Effector CD8-positive, alpha-beta T cell (primary cell): ENCODE measurements around the gene METTL15.
"Not testable (repeated sequence)": the region's sequence is repeated elsewhere in the genome, so short reads cannot be mapped to it uniquely, and the experiment has no call there.

Experiments used
- DNase-seq: peaks from one replicate; lab custom pipeline; 2025; lab: John Stamatoyannopoulos, UW

Gene METTL15

DNA sequence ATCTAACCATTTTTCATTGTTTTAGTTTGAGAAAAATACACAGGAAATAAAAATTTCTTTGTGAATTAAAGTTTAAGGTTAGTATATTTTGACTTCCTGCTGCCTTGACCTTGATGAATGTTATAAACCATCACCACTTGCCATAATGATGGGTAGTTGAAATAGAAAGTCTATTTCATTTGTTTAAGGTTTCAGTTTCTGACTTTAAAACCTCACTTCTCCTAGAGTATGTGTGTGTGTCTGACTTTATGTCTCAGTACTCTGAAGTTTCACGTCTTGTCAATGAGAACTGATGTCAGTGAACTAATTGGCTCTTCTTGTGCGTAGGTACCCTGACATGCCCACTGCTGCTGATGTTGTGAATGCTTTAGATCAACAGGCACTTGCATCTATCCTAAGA, 188.2 kb downstream of the METTL15 start:
- no peak for DNase-seq

DNA sequence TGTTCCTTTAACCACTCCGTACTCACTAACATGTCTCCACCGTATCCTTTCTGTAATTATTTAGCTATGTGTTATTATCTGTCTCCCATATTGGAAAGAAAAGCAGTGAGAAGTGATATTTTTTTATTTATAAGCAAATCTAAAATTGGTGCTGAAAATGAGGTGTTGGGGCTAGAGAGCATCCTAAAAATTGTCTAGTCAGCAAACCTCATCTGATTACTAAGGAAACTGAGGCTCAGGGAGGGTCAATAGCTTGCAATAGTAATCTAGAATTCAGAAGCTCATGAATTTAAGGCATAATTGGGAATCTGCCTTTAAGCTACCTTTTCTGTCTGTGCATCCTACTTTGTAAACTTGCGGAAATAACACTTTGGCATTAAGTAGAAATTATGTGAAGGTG, 190.0 kb downstream of the METTL15 start:
- no peak for DNase-seq

DNA sequence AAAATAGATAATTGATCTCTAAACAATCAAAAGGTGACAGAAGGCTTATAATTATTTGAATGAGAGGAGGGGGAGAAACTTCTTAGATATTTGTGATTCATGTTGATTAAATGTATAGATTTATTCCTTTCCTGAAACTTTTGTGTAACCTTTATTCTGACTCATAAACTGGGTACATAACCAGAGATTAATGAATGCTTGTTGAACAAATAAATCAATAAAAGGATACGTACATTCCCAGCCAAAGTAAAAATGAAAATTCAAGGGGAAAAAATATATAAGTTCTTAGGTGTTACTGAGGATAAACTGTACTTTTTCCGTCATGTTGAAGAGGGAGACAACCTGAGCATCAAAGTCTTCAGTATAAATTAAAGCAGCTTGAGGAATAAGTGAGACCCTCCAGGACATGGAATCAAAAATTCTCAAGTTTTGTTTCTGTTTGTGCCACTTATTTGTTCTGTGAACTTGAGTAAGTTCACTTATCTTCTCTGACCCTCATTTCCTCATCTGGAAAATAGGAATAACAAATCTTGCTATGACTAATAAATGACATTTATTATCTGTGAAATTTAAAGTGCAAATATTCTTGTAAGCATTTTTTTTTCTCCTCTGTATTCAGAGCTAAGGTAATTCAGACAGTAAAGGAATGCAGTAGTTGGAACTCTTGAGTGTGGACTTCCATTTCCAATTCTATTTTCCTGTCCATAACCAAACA, 195.4 kb downstream of the METTL15 start:
- no peak for DNase-seq

DNA sequence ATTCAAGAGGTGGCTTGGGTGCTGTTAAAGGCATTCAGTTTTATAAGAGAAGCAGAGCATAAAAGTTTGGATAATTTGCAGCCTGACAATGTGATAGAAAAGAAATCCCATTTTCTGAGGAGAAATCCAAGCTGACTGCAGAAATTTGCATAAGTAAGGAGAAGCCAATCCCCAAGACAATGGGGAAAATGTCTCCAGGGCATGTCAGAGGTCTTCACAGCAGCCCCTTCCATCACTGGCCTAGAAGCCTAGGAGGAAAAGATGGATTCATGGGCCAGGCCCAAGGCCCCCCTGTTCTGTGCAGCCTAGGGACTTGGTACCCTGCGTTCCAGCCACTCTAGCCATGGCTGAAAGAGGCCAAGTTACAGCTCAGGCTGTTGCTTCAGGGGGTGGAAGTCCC, 207.3 kb downstream of the METTL15 start:
- no peak for DNase-seq

DNA sequence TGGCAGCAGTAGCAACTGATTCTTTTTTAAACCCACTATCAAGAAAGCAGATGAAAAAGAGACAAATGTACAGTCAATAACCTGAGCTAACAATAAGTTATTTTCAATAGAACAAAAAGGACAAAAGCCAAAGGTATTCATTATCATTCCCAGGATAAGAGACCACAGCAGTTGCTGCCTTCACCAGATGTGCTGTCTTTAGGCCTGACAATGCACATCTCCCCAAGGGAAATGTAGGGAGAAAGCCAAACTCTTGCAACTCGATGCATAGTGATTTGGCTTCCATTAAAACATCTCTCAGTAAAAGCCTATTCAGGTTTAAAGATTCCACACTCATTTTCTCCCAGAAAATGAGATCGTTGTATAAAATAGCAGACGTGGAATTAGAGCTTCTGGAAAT, 210.7 kb downstream of the METTL15 start:
- DNase-seq = no peak

DNA sequence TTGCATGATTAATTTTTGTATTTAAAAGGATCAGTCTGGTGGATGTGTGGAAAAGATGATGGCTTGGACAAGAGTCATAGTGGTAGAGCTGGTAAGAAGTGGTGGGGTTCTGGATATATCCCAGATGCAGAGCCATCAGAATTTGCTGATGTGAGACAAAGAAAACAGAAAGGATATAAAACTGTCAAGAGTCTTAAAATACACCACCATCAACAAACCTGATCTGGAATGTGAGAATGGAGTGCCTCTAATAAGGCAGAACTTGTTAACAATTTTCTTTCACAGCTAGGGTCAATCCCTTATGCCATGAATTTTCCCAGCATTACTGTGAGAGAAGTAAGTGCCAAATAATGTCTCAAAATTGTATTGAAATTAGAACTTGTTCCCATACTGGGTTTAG, 215.4 kb downstream of the METTL15 start:
- no peak for DNase-seq

DNA sequence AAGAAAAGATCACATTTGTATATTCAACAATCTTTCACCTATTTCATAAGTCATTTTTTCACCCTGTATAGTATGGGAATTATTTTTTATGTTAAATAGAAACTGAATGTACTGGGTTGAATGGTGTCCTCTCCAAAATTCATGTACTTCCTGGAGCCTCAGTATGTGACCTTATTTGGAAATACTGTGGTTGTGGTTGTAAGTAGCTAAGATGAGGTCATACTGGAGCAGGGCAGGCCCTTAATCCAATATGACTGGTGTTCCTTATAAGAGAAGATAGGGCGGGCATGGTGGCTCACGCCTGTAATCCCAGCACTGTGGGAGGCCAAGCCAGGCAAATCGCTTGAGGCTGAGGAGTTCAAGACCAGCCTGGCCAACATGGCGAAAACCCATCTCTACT, 224.2 kb downstream of the METTL15 start:
- DNase-seq = not testable (repeated sequence)

DNA sequence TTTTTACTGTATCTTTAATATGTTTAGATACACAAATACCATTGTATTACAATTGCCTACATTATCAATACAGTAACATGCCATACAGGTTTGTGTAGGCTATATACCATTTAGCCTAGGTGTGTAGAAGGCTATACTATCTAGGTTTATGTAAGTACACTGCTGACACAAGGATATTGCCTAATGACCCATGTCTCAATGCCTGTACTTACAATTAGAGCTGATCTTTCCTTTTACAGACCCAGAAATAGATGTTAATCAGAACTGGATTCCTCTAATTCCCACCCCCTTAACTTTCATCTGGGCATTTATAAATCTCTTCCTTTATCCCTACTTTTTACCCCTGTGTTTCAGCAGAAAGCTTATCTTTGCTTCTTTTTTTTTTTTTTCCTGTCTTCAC, 229.5 kb downstream of the METTL15 start:
- no peak for DNase-seq

DNA sequence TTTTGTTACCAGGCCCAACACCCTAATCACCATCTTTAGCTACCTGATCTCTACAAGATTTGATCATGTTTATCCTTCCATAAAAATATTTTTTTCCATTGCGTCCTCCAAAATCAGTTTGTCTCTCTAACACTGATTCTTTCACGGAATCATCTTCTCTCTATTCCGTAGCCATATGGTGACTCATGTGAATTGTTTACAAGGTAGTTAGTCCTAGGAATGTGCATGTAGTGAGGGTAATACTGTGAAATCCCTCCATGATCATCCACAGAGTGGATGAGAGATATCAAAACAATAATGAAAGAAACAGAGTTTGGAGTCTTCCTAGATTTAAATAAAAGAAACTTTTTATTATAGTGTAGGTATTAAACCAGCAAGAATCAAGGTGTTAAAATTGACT, 230.2 kb downstream of the METTL15 start:
- DNase-seq = no peak

DNA sequence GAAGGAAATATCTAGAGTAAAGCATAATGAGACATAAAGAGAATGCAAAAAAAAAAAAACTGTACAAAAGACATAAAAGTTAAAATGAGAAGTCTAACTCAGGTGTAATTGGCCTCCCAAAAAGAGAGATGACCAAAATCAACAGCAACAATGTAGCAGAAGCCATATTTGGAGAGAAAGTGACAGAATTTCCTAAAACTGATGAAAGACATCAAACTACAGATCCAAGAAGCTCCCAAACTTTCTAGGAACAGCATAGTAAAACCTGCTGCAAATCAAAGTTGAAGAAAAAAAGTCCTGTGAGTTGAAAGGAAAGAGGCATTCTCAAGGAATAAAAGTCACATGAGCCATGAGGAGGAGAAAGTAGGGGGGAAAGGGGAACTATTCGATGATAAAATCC, 231.3 kb downstream of the METTL15 start:
- no peak for DNase-seq

DNA sequence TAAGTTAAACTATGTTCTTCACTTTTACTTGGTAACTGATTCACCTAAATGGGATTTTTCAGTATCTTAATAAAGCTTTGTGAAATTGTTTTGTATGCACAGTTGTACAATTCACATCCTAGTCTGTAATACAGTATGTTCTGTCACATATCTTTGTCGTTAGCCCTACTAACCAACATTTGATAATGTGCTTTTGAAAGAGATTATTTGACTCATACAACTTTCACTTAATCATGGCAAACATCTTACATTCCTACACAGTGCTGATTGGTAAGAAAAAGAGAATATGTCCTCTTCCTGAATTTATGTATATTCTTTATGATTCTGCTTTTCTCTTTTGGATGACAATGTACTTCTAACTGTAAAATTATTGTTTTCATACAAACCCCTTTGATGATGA, 234.5 kb downstream of the METTL15 start:
- DNase-seq = no peak

DNA sequence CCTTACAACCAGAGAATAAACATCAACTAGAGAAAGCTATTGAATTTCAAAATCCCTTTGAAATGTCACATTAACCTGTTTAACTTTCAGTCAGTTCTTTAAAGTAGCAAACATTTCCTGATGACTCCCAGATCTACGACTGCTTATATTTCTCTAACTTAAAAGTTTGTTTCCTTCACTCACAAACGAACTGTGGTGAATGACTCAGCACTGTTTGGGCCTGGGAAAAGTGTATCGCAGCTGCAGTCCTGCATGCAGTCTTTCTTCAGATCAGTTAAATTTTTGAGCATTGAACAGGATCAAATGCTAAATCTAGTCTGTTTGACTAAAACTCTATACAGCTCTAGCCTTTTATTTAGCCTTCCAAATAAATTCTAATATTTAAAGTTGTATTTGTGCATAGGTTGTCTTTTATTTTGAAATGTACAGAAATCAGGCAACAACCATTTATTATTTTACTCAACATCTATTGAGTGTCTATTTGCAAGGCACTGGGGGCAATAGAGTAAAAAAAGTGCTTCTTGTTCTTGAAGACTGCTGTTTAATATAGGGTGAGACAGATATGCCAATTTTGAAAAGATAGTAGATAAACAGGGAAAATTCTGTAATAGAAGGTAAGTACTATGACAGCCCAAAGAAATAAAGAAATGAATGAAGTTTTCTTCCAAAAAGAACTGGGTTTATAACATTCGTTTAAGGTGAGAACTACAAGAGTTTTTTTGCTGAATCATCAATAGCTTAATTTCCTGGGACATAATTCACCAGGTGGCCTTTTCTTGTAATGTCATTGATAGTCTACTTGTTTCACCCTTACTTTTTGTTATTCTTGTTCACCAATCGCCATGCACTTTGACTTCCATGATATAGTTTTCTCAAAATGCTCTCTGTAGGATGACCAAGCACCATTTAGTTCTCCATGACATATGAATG, 235.4 kb downstream of the METTL15 start:
- DNase-seq = no peak

DNA sequence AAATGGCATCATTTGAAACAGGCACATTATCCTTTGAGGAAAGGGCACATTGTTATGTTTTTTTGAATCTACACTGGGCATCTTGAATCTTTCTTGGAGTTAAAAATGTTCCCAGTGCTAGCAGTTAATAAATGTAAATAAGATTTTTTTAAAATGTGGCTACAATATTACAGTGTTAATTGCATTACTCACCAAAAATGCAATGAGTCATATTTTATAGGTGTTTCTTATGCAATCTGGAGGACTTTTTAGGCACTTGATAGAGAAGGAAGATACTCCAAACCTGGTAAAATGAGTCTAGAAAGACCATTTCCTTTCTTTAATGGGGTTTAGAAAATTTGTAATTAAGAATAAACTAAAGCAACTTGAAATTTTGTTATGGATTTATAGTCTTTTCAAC, 238.0 kb downstream of the METTL15 start:
- no peak for DNase-seq

DNA sequence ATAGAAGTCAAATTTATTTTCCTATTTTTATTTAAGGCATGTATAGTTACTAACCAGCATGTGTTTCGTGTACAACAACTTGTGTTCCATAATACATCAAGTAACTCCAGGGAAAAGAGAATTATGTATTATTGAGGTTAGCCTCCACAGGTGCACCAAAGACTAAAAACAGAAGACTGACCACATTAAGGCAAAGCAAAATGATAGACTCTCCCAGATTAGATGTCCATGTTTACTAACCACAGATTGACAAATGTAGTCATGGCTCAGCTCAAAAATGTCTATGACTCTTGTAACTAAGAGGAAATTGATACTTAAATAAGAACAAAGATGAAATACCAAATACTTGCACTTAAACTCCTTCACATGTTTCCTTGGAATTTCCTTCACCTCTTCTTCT, 238.5 kb downstream of the METTL15 start:
- DNase-seq = no peak

DNA sequence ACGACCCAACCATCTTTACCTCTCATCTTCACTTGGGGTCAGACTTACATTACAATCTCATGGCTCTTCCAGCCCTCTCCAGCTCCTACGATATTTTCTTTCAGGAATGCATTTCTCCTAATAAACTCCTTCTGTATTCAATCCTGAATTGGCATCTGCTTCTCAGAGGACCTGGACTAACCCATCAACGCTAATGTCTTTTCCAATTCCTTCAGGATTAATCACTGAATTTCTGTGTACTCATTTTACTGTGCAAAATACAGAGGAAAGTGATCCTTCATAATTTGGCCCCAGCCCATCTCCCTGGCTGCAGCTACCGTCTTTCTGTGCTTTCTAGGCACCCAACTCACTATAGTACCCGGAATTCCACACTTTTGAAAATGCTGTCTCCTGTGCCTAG, 239.2 kb downstream of the METTL15 start:
- no peak for DNase-seq

DNA sequence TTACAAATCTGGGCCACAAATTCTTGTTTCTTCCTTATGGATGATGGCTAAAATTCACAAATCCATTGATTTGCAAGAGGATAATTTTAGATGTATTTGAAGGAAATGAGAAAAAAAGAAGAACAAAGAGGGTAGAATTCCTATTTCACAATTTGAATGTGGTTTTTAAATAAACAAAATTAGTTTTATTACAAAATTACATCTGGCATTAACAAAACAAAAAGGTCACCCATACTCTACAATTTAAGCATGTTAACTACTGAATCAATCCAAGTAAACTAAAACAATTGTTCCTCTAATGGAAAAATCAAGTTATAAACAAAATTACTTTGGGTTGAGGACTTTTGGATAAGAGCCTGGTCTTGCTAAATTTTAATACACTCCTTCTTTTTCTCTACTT, 242.0 kb downstream of the METTL15 start:
- no peak for DNase-seq

DNA sequence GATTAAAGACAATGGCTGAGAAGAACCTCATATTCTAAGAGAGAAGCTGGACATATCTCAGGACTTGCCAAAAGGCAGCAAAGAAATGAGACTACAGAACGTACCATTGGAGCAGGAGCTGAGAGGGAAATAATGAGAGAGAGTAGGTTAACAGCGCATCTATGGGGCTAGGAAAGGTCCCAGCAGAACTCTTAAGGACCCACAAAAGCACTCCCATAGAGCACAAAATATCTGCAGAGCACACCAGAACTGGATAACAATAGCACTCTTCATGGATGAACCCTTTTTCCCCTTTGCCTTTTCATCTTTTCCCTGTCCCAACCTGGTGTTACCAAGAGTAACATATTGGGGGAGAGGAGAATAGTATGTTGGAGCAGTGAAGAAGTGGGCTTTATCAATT, 245.8 kb downstream of the METTL15 start:
- no peak for DNase-seq

DNA sequence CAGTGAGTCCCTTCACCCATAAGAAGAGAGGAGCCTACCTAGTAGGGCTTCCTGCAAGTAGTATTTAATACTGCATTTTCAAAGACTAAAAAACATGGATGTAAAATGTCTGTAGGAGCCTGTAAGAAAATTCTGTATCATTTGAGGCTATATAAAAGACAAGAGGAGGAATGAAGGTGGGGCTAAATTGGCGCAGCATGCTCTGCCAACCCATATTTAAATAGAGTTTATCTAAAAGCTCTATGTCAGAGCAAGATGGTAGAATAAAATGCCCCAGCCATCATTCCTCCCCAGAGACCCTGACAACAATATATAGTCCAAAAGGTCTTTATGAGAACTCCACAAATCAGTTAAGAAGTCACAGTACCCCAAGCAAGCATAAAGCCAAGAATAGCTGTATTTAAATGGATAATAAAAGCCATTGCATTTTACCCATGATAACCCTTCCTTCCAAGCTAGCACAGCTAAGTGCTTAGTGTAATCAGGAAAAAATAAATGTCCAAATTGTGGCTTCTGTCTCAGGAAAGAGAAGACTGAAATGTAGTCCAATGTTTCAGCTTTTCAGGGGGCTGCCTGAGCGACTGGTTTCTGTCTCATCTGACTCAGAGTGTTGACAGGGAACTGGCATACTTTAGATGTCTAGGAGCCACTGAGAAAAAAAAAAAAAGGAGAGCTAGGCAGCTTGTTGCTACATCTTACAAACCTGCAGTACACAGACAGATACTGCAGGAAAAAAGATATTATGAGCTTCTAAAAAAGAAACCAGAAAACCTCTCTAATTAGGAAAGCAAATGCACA, 258.6 kb downstream of the METTL15 start:
- DNase-seq = no peak

DNA sequence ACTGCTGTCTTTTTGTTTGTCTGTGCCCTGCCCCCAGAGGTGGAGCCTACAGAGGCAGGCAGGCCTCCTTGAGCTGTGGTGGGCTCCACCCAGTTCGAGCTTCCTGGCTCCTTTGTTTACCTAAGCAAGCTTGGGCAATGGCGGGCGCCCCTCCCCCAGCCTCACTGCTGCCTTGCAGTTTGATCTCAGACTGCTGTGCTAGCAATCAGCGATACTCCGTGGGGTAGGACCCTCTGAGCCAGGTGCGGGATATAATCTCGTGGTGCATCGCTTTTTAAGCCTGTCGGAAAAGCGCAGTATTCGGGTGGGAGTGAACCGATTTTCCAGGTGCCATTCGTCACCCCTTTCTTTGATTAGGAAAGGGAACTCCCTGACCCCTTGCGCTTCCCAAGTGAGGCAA, 269.9 kb downstream of the METTL15 start:
- not testable (repeated sequence) for DNase-seq
